Measurements from ENCODE around the gene LAMC2.
"Not testable (repeated sequence)": the region's sequence is repeated elsewhere in the genome, so short reads cannot be mapped to it uniquely, and the experiment has no call there.

DNA sequence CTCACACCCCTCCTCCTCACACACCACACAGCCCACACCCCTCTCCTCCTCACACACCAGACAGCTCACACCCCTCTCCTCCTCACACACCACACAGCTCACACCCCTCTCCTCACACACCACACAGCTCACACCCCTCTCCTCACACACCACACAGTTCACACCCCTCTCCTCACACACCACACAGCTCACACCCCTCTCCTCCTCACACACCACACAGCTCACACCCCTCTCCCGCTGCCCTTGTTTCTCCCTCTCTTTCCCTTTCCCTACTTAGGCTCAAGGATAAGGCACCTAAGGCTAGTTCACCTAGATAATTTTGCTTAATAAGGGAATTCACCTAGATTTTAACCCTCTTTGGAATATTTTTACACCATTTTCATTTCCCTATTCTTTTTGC is 36.0 kb upstream of the LAMC2 start:
- TF ChIP-seq, protein P1, sequence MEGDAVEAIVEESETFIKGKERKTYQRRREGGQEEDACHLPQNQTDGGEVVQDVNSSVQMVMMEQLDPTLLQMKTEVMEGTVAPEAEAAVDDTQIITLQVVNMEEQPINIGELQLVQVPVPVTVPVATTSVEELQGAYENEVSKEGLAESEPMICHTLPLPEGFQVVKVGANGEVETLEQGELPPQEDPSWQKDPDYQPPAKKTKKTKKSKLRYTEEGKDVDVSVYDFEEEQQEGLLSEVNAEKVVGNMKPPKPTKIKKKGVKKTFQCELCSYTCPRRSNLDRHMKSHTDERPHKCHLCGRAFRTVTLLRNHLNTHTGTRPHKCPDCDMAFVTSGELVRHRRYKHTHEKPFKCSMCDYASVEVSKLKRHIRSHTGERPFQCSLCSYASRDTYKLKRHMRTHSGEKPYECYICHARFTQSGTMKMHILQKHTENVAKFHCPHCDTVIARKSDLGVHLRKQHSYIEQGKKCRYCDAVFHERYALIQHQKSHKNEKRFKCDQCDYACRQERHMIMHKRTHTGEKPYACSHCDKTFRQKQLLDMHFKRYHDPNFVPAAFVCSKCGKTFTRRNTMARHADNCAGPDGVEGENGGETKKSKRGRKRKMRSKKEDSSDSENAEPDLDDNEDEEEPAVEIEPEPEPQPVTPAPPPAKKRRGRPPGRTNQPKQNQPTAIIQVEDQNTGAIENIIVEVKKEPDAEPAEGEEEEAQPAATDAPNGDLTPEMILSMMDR (IDR thresholded peaks at IDR 0.05) = not testable (repeated sequence)
- not testable (repeated sequence) for TF ChIP-seq POLR2A (IDR thresholded peaks at IDR 0.05)

All from vagina (tissue), 2 donors.